Peyer's patch (tissue), 4 donors: ENCODE results near the gene SUPT16H.

Source experiments
- CTCF ChIP-seq, 6 experiments: fragments of 450-650 bp in 4 of 6; fragments of 200-600 bp in 2 of 6; sonication (generic) in 1 of 6; IDR thresholded peaks; one replicate each; pipeline ENCODE4 v1.5.1; 2017 to 2019; ENCODE audit warnings: antibody characterized with exemption in 6 of 6, mild to moderate bottlenecking in 3 of 6, moderate library complexity in 1 of 6
- POLR2A ChIP-seq, 2 donors: fragments of 450-650 bp; IDR thresholded peaks; one replicate each; pipeline ENCODE4 v1.5.1; 2017; ENCODE audit warnings: antibody characterized with exemption in 2 of 2, mild to moderate bottlenecking in 2 of 2, moderate library complexity in 2 of 2

GRCh38 chr14:21373980-21374379 is 9.8 kb downstream of the SUPT16H start:
- TF ChIP-seq POLR2A (IDR thresholded peaks at IDR 0.05) (no peak), CTCF (IDR thresholded peaks at IDR 0.05) (no peak)
